AG10803 (cell line): ENCODE measurements around the gene SST.

Experiments
- DNase-seq: peaks from one replicate; pipeline ENCODE4 v3.0.0; 2010; ENCODE audit warnings: low read depth
- H3K4me3 ChIP-seq: 2 replicates; pipeline ENCODE4 v1.5.1; 2011; ENCODE audit warnings: mild to moderate bottlenecking, low read length, control low read depth
- CTCF ChIP-seq: conservative IDR thresholded peaks from 2 replicates; pipeline ENCODE4 v1.5.1; 2011; ENCODE audit warnings: mild to moderate bottlenecking, low read length, control low read depth, inconsistent platforms

Gene SST

GRCh38 chr3:187630404-187630803 is 39.8 kb downstream of the SST start:
- no peak overlapping the region for H3K4me3 ChIP-seq
- no peak for TF ChIP-seq CTCF
- peak; percentile 28 for DNase-seq

- TF ChIP-seq CTCF: no peak
- DNase-seq: peak; percentile 97
- no peak overlapping the region for H3K4me3 ChIP-seq
Measured at GRCh38 chr3:187629711-187630110, 40.5 kb downstream of the SST start.

- DNase-seq: no peak
- no peak overlapping the region for H3K4me3 ChIP-seq
- TF ChIP-seq CTCF: no peak
Measured at GRCh38 chr3:187628169-187628568, 42.0 kb downstream of the SST start.

- H3K4me3 ChIP-seq: no peak overlapping the region
- no peak for TF ChIP-seq CTCF
- DNase-seq: peak; percentile 53
Measured at GRCh38 chr3:187626581-187626980, 43.6 kb downstream of the SST start.

- H3K4me3 ChIP-seq: no peak overlapping the region
- no peak for TF ChIP-seq CTCF
- peak; percentile 55 for DNase-seq
Measured at GRCh38 chr3:187624588-187624987, 45.6 kb downstream of the SST start.

GRCh38 chr3:187623285-187623814 is 46.8 kb downstream of the SST start:
- H3K4me3 ChIP-seq: no peak overlapping the region
- TF ChIP-seq CTCF: no peak
- no peak for DNase-seq

GRCh38 chr3:187621881-187622280 is 48.3 kb downstream of the SST start:
- TF ChIP-seq CTCF: no peak
- no peak overlapping the region for H3K4me3 ChIP-seq
- DNase-seq: no peak
